Testis (tissue), 2 donors: ENCODE data around the gene CHD2.

Experiments
- CTCF ChIP-seq, 3 experiments: fragments of 450-650 bp in 2 of 3; fragments of 200-600 bp in 1 of 3; sonication (generic) in 1 of 3; IDR thresholded peaks; one replicate each; pipeline ENCODE4 v1.5.1; 2016 to 2019; ENCODE audit warnings: antibody characterized with exemption in 3 of 3, mild to moderate bottlenecking in 2 of 3, moderate library complexity in 1 of 3
- POLR2A ChIP-seq: fragments of 450-650 bp; IDR thresholded peaks from one replicate; pipeline ENCODE4 v1.6.1; 2017; ENCODE audit warnings: antibody characterized with exemption, mild to moderate bottlenecking, moderate library complexity

- TF ChIP-seq CTCF (IDR thresholded peaks at IDR 0.05) (no peak), POLR2A (no peak)
Measured at GRCh38 chr15:93072411-93073394, 172.6 kb downstream of the CHD2 start.
